Spleen (tissue), 11 donors: Measurements from ENCODE around the gene TMEM100. TPM values are rescaled to one million over a fixed set of nuclear protein-coding genes. Genes with fewer than 3 reads are reported as not detected.

Experiments
- DNase-seq: peaks from one replicate; pipeline ENCODE4 v3.0.0-alpha.2; 2020
- H3K27ac ChIP-seq, 8 donors: fragments of 200-600 bp; sonication (generic) in 7 of 8; 1 replicate in 4 of 8; 2 replicates in 4 of 8; pipeline versions ENCODE4 v1.5.0 to v1.8.0; 2016 to 2021; ENCODE audit warnings: inconsistent platforms in 4 of 8, mild to moderate bottlenecking in 4 of 8, moderate library complexity in 1 of 8
- H3K27me3 ChIP-seq, 7 donors: fragments of 200-600 bp; sonication (generic) in 6 of 7; replicated peaks in 1 of 7; 1 replicate in 4 of 7; 2 replicates in 3 of 7; pipeline versions ENCODE4 v1.5.0 to v1.8.0; 2016 to 2021; ENCODE audit warnings: inconsistent platforms in 3 of 7, mild to moderate bottlenecking in 1 of 7
- H3K36me3 ChIP-seq, 6 donors: fragments of 200-600 bp; sonication (generic) in 5 of 6; 1 replicate in 4 of 6; 2 replicates in 2 of 6; pipeline versions ENCODE4 v1.5.0 to v1.8.0; 2016 to 2021; ENCODE audit warnings: inconsistent platforms in 2 of 6
- H3K4me1 ChIP-seq, 6 donors: fragments of 200-600 bp; sonication (generic) in 5 of 6; 1 replicate in 3 of 6; 2 replicates in 3 of 6; pipeline versions ENCODE4 v1.5.0 to v1.8.0; 2016 to 2021; ENCODE audit warnings: inconsistent platforms in 3 of 6
- H3K4me3 ChIP-seq, 8 donors: fragments of 200-600 bp; sonication (generic) in 7 of 8; 1 replicate in 4 of 8; 2 replicates in 4 of 8; pipeline versions ENCODE4 v1.5.0 to v1.8.0; 2016 to 2021; ENCODE audit warnings: inconsistent platforms in 4 of 8, mild to moderate bottlenecking in 4 of 8, moderate library complexity in 2 of 8
- H3K9me3 ChIP-seq, 8 donors: fragments of 200-600 bp; sonication (generic) in 7 of 8; 1 replicate in 4 of 8; 2 replicates in 4 of 8; pipeline versions ENCODE4 v1.5.0 to v1.8.0; 2016 to 2021; ENCODE audit warnings: inconsistent platforms in 4 of 8
- POLR2A ChIP-seq, 3 donors: fragments of 450-650 bp; IDR thresholded peaks; one replicate each; pipeline ENCODE4 v1.5.1; 2017; ENCODE audit warnings: antibody characterized with exemption in 3 of 3, mild to moderate bottlenecking in 1 of 3
- POLR2AphosphoS5 ChIP-seq, 3 donors: sonication (generic); formaldehyde crosslinking; IDR thresholded peaks; one replicate each; pipeline ENCODE4 v1.5.1; 2017; ENCODE audit warnings: antibody characterized with exemption in 3 of 3
- WGBS, 5 donors: extraction: QIAGEN DNeasy Blood & Tissue Kit in 3 of 5; methylation state at CpG; one replicate each; pipeline versions ENCODE4 v1.1.5 to v1.1.7; 2013 to 2018; 5-methylcytosine and 5-hydroxymethylcytosine counted together
- intact Hi-C: fragments of 100-400 bp; cut with DNase I; formaldehyde crosslinking; loops from one replicate; pipeline ENCODE4 v1.15.0; 2023; ENCODE audit warnings: low total_unique reads
- polyA plus RNA-seq, 3 donors: library from polyadenylated mRNA; stranded (reverse); fragments of 200-250 nt; gene quantifications; one replicate each; pipeline ENCODE4 v1.2.1, GENCODE V29; 2013
- total RNA-seq, 7 donors: library from RNA; depleted of rRNA in 3 of 7; stranded (reverse); fragments of >200 nt in 3 of 7; fragmentation: NEBNext Ultra II Directional in 4 of 7; extraction: Animal tissue kit (Norgen Biotek cat#: 25700) in 4 of 7; gene quantifications; one replicate each; pipeline versions ENCODE4 v1.1.0 to v1.2.1, GENCODE V29; 2016 to 2021
- TF ChIP-seq, protein P1 (sequence below), 11 experiments: fragments of 200-600 bp in 7 of 11; fragments of 450-650 bp in 4 of 11; sonication (generic) in 4 of 11; IDR thresholded peaks in 8 of 11; conservative IDR thresholded peaks in 3 of 11; 1 replicate in 7 of 11; 2 replicates in 4 of 11; pipeline versions ENCODE4 v1.4.0 to v1.8.0; 2016 to 2021; ENCODE audit warnings: antibody characterized with exemption in 11 of 11, inconsistent platforms in 4 of 11, mild to moderate bottlenecking in 1 of 11
- donor health status: healthy with polysubstance abuse.
- donor health status: DM: no; HTN: no; CAD: no; lungs with moderate emphysema.
- donor health status: DM: no; HTN: no; CAD: no.
- donor health status: Bipolar disorder and iron deficiency.
- donor health status: healthy.
- donor health status: DM: no; HTN: no; CAD: no.
- donor health status: DM: yes; HTN: yes; CAD: no.

TMEM100 gene
- total and polyA plus RNA-seq, 10 donors, result 1.3 to 19.8 (median 3.5) TPM

DNA sequence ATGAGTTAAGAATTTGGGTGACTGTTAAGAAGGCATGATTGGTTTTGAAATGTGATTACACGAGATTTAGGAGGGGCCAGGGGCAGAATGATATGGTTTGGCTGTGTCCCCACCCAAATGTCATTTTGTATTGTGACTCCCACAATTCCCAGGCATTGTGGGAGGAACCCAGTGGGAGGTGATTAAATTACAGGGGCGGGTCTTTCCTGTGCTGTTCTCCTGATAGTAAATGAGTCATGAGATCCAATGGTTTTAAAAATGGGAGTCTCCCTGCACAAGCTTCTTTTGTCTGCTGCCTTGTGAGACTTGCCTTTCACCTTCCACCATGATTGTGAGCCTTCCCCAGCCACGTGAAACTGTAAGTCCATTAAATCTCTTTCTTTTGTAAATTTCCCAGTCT lies 34.6 kb downstream of the TMEM100 start:
- peaks cover 0 to 7% (median 0%) of the 10 kb centered on the region in 8 donors for H3K9me3 ChIP-seq
- intact Hi-C loops, result no loop called here
- H3K4me1 ChIP-seq, result peaks cover 1 to 6% (median 4%) of the 10 kb centered on the region in 6 donors
- no peak overlapping the region for H3K27ac ChIP-seq
- TF ChIP-seq POLR2A (IDR thresholded peaks at IDR 0.05), result no peak
- TF ChIP-seq, protein P1, sequence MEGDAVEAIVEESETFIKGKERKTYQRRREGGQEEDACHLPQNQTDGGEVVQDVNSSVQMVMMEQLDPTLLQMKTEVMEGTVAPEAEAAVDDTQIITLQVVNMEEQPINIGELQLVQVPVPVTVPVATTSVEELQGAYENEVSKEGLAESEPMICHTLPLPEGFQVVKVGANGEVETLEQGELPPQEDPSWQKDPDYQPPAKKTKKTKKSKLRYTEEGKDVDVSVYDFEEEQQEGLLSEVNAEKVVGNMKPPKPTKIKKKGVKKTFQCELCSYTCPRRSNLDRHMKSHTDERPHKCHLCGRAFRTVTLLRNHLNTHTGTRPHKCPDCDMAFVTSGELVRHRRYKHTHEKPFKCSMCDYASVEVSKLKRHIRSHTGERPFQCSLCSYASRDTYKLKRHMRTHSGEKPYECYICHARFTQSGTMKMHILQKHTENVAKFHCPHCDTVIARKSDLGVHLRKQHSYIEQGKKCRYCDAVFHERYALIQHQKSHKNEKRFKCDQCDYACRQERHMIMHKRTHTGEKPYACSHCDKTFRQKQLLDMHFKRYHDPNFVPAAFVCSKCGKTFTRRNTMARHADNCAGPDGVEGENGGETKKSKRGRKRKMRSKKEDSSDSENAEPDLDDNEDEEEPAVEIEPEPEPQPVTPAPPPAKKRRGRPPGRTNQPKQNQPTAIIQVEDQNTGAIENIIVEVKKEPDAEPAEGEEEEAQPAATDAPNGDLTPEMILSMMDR (IDR thresholded peaks at IDR 0.05 in 8 of 11, conservative IDR thresholded peaks at IDR 0.05 in 3 of 11), result no peak
- TF ChIP-seq POLR2AphosphoS5 (IDR thresholded peaks at IDR 0.05), result no peak
- no peaks in the 10 kb centered on the region for H3K36me3 ChIP-seq
- WGBS, 5 donors, result 74 to 86% (median 82%) methylated on average over 3 of the region's 3 CpGs
- H3K4me3 ChIP-seq, result no peak overlapping the region
- H3K27me3 ChIP-seq, result no peaks in the 10 kb centered on the region
- DNase-seq, result no peak

DNA sequence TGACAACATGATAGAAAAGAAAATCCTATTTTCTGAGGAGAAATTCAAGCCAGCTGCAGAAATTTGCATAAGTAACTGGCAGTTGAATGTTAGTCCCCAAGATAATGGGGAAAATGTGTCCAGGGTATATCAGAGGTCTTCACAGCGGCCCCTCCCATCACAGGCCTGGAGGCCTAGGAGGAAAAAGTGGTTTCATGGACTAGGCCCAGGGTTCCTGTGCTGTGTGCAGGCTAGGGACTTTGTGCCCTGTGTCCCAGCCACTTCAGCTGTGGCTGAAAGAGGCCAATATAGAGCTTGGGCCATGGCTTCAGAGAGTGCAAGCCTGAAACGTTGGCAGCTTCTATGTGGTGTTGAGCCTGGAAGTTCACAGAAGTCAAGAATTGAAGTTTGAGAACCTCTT lies 35.6 kb downstream of the TMEM100 start:
- no peak for TF ChIP-seq POLR2AphosphoS5 (IDR thresholded peaks at IDR 0.05)
- TF ChIP-seq, protein P1 (IDR thresholded peaks at IDR 0.05 in 8 of 11, conservative IDR thresholded peaks at IDR 0.05 in 3 of 11), result no peak
- no peak for TF ChIP-seq POLR2A (IDR thresholded peaks at IDR 0.05)
- Histone ChIP-seq H3K9me3 (peaks cover 0 to 7% (median 0%) of the 10 kb centered on the region in 8 donors), H3K36me3 (no peaks in the 10 kb centered on the region), H3K4me1 (no peaks in the 10 kb centered on the region), H3K27ac (no peak overlapping the region), H3K27me3 (no peaks in the 10 kb centered on the region), H3K4me3 (no peak overlapping the region)
- intact Hi-C loops, result no loop called here
- DNase-seq, result no peak
- WGBS, 5 donors, result 37 to 90% (median 85%) methylated on average over 2 of the region's 2 CpGs

DNA sequence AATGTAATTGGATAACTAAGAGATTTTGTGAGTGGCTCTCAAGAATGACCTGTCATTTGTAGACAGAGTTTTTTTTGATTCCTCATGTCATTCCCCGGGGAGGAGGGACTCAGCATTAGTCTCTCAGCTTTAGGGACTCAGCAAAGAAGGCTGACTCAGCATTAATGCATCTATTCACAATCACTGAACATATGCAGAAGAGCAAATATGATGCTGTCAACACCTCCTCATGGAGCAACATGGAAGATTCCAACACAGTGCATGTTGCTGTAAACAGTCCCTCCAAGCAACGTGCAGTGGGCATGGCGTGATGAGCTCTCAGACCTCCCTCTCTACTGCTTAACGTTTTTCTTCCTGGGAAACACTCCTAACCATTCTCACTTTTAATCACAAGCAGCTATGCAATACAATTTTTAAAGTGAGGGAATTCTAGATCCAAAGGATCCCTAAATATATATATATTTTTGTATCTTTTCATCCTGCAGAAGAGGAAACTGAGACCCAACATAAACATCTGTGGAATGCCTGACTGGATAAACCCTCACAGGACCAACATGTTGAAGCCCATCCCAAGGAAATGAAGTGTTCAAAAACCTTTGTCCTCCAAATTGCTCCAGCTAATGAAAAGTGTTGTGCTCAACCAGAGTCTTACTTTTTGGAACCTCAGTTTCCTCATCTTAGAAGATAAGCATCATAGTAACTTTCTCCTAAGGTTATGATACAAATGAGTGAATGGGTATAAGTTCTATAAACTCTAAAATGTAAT lies 38.9 kb downstream of the TMEM100 start:
- no peak overlapping the region for H3K4me3 ChIP-seq
- H3K27me3 ChIP-seq, result no peaks in the 10 kb centered on the region
- TF ChIP-seq, protein P1 (IDR thresholded peaks at IDR 0.05 in 8 of 11, conservative IDR thresholded peaks at IDR 0.05 in 3 of 11), result no peak
- TF ChIP-seq POLR2AphosphoS5 (IDR thresholded peaks at IDR 0.05) (no peak), POLR2A (IDR thresholded peaks at IDR 0.05) (no peak)
- intact Hi-C loops, result no loop called here
- no peaks in the 10 kb centered on the region for H3K36me3 ChIP-seq
- H3K9me3 ChIP-seq, result peaks cover 0 to 7% (median 0%) of the 10 kb centered on the region in 8 donors
- H3K4me1 ChIP-seq, result no peaks in the 10 kb centered on the region
- no peak overlapping the region for H3K27ac ChIP-seq
- 68 to 83% (median 76%) methylated on average over 4 of the region's 4 CpGs for WGBS, 5 donors
- DNase-seq, result no peak

DNA sequence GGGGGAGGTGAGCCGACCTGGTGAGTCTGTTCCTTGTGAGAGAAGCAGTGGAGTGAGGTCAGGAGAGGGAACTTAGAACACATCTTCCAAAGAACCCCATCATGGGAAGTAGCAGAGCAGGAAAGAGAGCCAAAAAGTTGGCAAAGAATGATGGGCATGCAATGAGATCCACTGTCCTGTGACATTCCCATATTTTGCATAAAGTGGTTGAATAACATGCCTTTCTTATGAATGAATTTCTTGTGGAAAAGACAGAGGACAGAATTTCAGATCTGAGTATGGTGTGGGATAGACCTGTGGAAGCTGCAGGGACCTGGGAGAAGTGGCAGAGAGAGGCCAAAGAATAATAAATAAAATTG lies 41.3 kb downstream of the TMEM100 start:
- TF ChIP-seq POLR2AphosphoS5 (IDR thresholded peaks at IDR 0.05), result no peak
- no peak for TF ChIP-seq POLR2A (IDR thresholded peaks at IDR 0.05)
- TF ChIP-seq, protein P1 (IDR thresholded peaks at IDR 0.05 in 8 of 11, conservative IDR thresholded peaks at IDR 0.05 in 3 of 11), result no peak
- Histone ChIP-seq H3K4me1 (no peaks in the 10 kb centered on the region), H3K27me3 (no peaks in the 10 kb centered on the region), H3K4me3 (no peak overlapping the region), H3K36me3 (no peaks in the 10 kb centered on the region), H3K27ac (no peak overlapping the region), H3K9me3 (no peaks in the 10 kb centered on the region)
- intact Hi-C loops, result no loop called here
- DNase-seq, result no peak
- 67 to 94% (median 79%) methylated on average over 1 of the region's 1 CpG for WGBS, 5 donors
